HG03520 (cell line): ENCODE data around the gene ADH6.
"Not testable (repeated sequence)": the region's sequence is repeated elsewhere in the genome, so short reads cannot be mapped to it uniquely, and the experiment has no call there.

Experiments
- ATAC-seq: cut with Tn5 transposase; IDR thresholded peaks from one replicate; pipeline ENCODE4 v1.9.1; 2021; ENCODE audit warnings: mild to moderate bottlenecking, moderate library complexity; ENCODE audit not compliant: unreplicated experiment

Gene ADH6

GRCh38 chr4:99200138-99200537 lies 18.9 kb downstream of the ADH6 start:
- ATAC-seq: no peak

- no peak for ATAC-seq
Measured at GRCh38 chr4:99190336-99190735, 28.7 kb downstream of the ADH6 start.

GRCh38 chr4:99189900-99190299 lies 29.1 kb downstream of the ADH6 start:
- not testable (repeated sequence) for ATAC-seq

- ATAC-seq: no peak
Measured at GRCh38 chr4:99186029-99186428, 33.0 kb downstream of the ADH6 start.

GRCh38 chr4:99185581-99185980 lies 33.5 kb downstream of the ADH6 start:
- ATAC-seq: no peak

GRCh38 chr4:99180382-99181070 lies 38.5 kb downstream of the ADH6 start:
- no peak for ATAC-seq

- ATAC-seq: no peak
Measured at GRCh38 chr4:99179626-99180025, 39.4 kb downstream of the ADH6 start.

GRCh38 chr4:99179178-99179577 lies 39.9 kb downstream of the ADH6 start:
- no peak for ATAC-seq

GRCh38 chr4:99166544-99166943 lies 52.5 kb downstream of the ADH6 start:
- no peak for ATAC-seq

GRCh38 chr4:99165978-99166377 lies 53.1 kb downstream of the ADH6 start:
- no peak for ATAC-seq

- ATAC-seq: no peak
Measured at GRCh38 chr4:99161373-99162099, 57.5 kb downstream of the ADH6 start.

- ATAC-seq: no peak
Measured at GRCh38 chr4:99159699-99160098, 59.3 kb downstream of the ADH6 start.

- ATAC-seq: no peak
Measured at GRCh38 chr4:99157478-99157935, 61.5 kb downstream of the ADH6 start.

- ATAC-seq: no peak
Measured at GRCh38 chr4:99156992-99157391, 62.1 kb downstream of the ADH6 start.

- no peak for ATAC-seq
Measured at GRCh38 chr4:99154658-99155342, 64.2 kb downstream of the ADH6 start.
